ENCODE data around the gene TBC1D3B.
"Not testable (repeated sequence)": the region's sequence is repeated elsewhere in the genome, so short reads cannot be mapped to it uniquely, and the experiment has no call there.

Gene TBC1D3B

DNA sequence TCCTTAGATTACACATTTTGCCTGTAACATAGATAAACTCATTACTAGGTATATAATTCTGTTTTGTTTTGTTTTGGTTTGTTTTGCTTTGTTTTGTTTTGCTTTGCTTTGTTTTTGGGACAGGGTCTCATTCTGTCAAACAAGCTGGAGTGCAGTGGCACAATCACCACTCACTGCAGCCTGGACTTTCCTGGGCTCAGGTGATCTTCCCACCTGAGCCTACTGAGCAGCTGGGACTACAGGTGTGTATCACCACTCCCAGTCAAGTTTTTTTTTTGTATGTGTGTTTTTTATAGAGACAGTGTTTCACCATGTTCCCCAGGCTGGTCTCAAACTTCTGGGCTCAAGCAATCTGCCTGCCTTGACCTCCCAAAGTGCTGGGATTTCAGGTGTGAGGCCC lies 33.1 kb upstream of the TBC1D3B start:
- no peak overlapping the region for H3K27ac ChIP-seq (ENCODE audit: low read depth, low read length)
- H3K4me2 ChIP-seq (ENCODE audit: low read length): no peak overlapping the region
- DNase-seq: no peak
- H2BK12ac ChIP-seq (ENCODE audit: low read length): no peak overlapping the region
- no peak overlapping the region for H4K91ac ChIP-seq (ENCODE audit: low read depth, low read length)
- no peak overlapping the region for H4K12ac ChIP-seq (ENCODE audit: low read depth, low read length)
- H2AFZ ChIP-seq (ENCODE audit: insufficient read depth, low read length, poor library complexity): no peak overlapping the region
- H3K4ac ChIP-seq (ENCODE audit: low read depth, low read length): no peak overlapping the region
- no peak overlapping the region for H2BK120ac ChIP-seq (ENCODE audit: insufficient read depth, low read length, poor library complexity)
- no peaks in the 10 kb centered on the region for H3K36me3 ChIP-seq (ENCODE audit: control insufficient read depth in 1 of 2, insufficient read depth in 2 of 2, low read length in 2 of 2)
- H2BK5ac ChIP-seq (ENCODE audit: low read depth, low read length, poor library complexity): no peak overlapping the region
- no peak overlapping the region for H3K4me3 ChIP-seq (ENCODE audit: low read depth, low read length)
- H3K27me3 ChIP-seq (ENCODE audit: insufficient read depth, low read length): no peaks in the 10 kb centered on the region
- no peak overlapping the region for H4K8ac ChIP-seq (ENCODE audit: low read depth, low read length)
- H3K14ac ChIP-seq (ENCODE audit: low read length): no peak overlapping the region
- no peaks in the 10 kb centered on the region for H3K9me3 ChIP-seq (ENCODE audit: insufficient read depth, low read depth, low read length)
- no peak overlapping the region for H3K18ac ChIP-seq (ENCODE audit: low read length)
- H3K79me1 ChIP-seq (ENCODE audit: low read length): no peaks in the 10 kb centered on the region
- no peaks in the 10 kb centered on the region for H3K4me1 ChIP-seq (ENCODE audit: control insufficient read depth in 1 of 2, insufficient read depth in 2 of 2, low read length in 2 of 2)
- H3K9ac ChIP-seq (ENCODE audit: low read length): no peak overlapping the region
- H3K23ac ChIP-seq (ENCODE audit: low read length): no peak overlapping the region
- H3K79me2 ChIP-seq (ENCODE audit: control insufficient read depth, insufficient read depth, low read length, poor library complexity): no peaks in the 10 kb centered on the region
- no peak overlapping the region for H2AK5ac ChIP-seq (ENCODE audit: low read length)

DNA sequence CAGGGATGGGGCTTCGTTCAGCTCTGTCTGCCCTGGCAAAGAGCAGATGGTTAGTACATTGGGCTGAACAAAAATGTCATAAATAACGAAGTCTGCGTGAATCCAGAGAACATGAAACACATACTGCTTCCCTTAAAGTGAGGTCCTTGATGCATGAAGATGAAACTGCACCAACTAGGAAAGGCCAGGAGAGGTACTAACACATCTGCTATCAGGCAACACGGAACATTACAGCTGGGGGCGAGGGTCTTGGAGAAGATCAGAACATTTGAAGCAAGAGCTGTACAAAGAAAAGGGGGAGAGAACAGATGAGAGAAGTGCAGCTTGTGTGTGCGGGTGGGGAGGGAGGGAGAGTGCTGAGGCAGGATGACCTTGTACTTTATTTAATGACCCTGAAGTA lies 30.9 kb upstream of the TBC1D3B start:
- H3K27ac ChIP-seq (ENCODE audit: low read depth, low read length); H3K27me3 ChIP-seq (ENCODE audit: insufficient read depth, low read length); H3K18ac ChIP-seq (ENCODE audit: low read length); DNase-seq; H3K9me3 ChIP-seq (ENCODE audit: insufficient read depth, low read depth, low read length); H3K4me3 ChIP-seq (ENCODE audit: low read depth, low read length); H3K79me2 ChIP-seq (ENCODE audit: control insufficient read depth, insufficient read depth, low read length, poor library complexity); H3K36me3 ChIP-seq (ENCODE audit: control insufficient read depth in 1 of 2, insufficient read depth in 2 of 2, low read length in 2 of 2); H2AFZ ChIP-seq (ENCODE audit: insufficient read depth, low read length, poor library complexity); H3K79me1 ChIP-seq (ENCODE audit: low read length); H3K14ac ChIP-seq (ENCODE audit: low read length); H2BK12ac ChIP-seq (ENCODE audit: low read length); H2BK5ac ChIP-seq (ENCODE audit: low read depth, low read length, poor library complexity); H3K4me2 ChIP-seq (ENCODE audit: low read length); H3K4ac ChIP-seq (ENCODE audit: low read depth, low read length); H2AK5ac ChIP-seq (ENCODE audit: low read length); H2BK120ac ChIP-seq (ENCODE audit: insufficient read depth, low read length, poor library complexity); H4K91ac ChIP-seq (ENCODE audit: low read depth, low read length); H3K9ac ChIP-seq (ENCODE audit: low read length); H3K4me1 ChIP-seq (ENCODE audit: control insufficient read depth in 1 of 2, insufficient read depth in 2 of 2, low read length in 2 of 2); H4K8ac ChIP-seq (ENCODE audit: low read depth, low read length); H4K12ac ChIP-seq (ENCODE audit: low read depth, low read length); H3K23ac ChIP-seq (ENCODE audit: low read length): not testable (repeated sequence)
- no CpG with 5 or more reads among the region's 6 CpGs for WGBS (ENCODE audit: extremely low coverage, insufficient coverage, insufficient read length)

DNA sequence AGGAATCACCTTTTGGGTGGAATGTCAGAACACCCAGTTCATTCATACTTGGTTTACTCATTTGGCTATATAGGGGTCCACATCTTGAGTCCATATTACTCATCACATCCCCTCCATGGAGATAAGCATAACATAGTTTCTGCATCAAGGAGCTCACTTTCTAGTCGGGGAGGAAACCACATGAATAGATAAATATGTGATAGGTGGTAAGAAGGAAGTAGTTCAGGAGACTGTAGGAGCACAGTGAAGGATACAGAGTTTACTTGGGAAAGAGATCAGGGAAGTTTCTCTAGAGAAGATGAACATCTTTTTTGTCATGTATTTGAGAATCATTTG lies 30.0 kb upstream of the TBC1D3B start:
- DNase-seq; H3K27ac ChIP-seq (ENCODE audit: low read depth, low read length); H2BK12ac ChIP-seq (ENCODE audit: low read length); H3K36me3 ChIP-seq (ENCODE audit: control insufficient read depth in 1 of 2, insufficient read depth in 2 of 2, low read length in 2 of 2); H2AK5ac ChIP-seq (ENCODE audit: low read length); H4K91ac ChIP-seq (ENCODE audit: low read depth, low read length); H3K27me3 ChIP-seq (ENCODE audit: insufficient read depth, low read length); H3K79me1 ChIP-seq (ENCODE audit: low read length); H4K12ac ChIP-seq (ENCODE audit: low read depth, low read length); H2BK5ac ChIP-seq (ENCODE audit: low read depth, low read length, poor library complexity); H3K18ac ChIP-seq (ENCODE audit: low read length); H3K4me3 ChIP-seq (ENCODE audit: low read depth, low read length); H3K14ac ChIP-seq (ENCODE audit: low read length); H3K4me1 ChIP-seq (ENCODE audit: control insufficient read depth in 1 of 2, insufficient read depth in 2 of 2, low read length in 2 of 2); H2BK120ac ChIP-seq (ENCODE audit: insufficient read depth, low read length, poor library complexity); H3K9ac ChIP-seq (ENCODE audit: low read length); H3K79me2 ChIP-seq (ENCODE audit: control insufficient read depth, insufficient read depth, low read length, poor library complexity); H3K4ac ChIP-seq (ENCODE audit: low read depth, low read length); H3K23ac ChIP-seq (ENCODE audit: low read length); H2AFZ ChIP-seq (ENCODE audit: insufficient read depth, low read length, poor library complexity); H3K9me3 ChIP-seq (ENCODE audit: insufficient read depth, low read depth, low read length); H3K4me2 ChIP-seq (ENCODE audit: low read length); H4K8ac ChIP-seq (ENCODE audit: low read depth, low read length): not testable (repeated sequence)
- WGBS (ENCODE audit: extremely low coverage, insufficient coverage, insufficient read length): no CpG with 5 or more reads among the region's 1 CpG

GRCh38 chr17:36205637-36206485 lies 29.4 kb upstream of the TBC1D3B start:
- Histone ChIP-seq H3K9me3 (ENCODE audit: insufficient read depth, low read depth, low read length) (no peaks in the 10 kb centered on the region), H3K36me3 (ENCODE audit: control insufficient read depth in 1 of 2, insufficient read depth in 2 of 2, low read length in 2 of 2) (no peaks in the 10 kb centered on the region), H2BK5ac (ENCODE audit: low read depth, low read length, poor library complexity) (no peak overlapping the region), H3K18ac (ENCODE audit: low read length) (no peak overlapping the region), H3K79me1 (ENCODE audit: low read length) (no peaks in the 10 kb centered on the region), H2AK5ac (ENCODE audit: low read length) (no peak overlapping the region), H3K4ac (ENCODE audit: low read depth, low read length) (no peak overlapping the region), H3K79me2 (ENCODE audit: control insufficient read depth, insufficient read depth, low read length, poor library complexity) (no peaks in the 10 kb centered on the region), H2BK12ac (ENCODE audit: low read length) (no peak overlapping the region), H3K9ac (ENCODE audit: low read length) (no peak overlapping the region), H2BK120ac (ENCODE audit: insufficient read depth, low read length, poor library complexity) (no peak overlapping the region), H2AFZ (ENCODE audit: insufficient read depth, low read length, poor library complexity) (no peak overlapping the region), H3K4me1 (ENCODE audit: control insufficient read depth in 1 of 2, insufficient read depth in 2 of 2, low read length in 2 of 2) (peaks cover 0 to 2% of the 10 kb centered on the region in 2 experiments), H4K12ac (ENCODE audit: low read depth, low read length) (no peak overlapping the region), H3K23ac (ENCODE audit: low read length) (no peak overlapping the region), H3K27me3 (ENCODE audit: insufficient read depth, low read length) (no peaks in the 10 kb centered on the region), H4K8ac (ENCODE audit: low read depth, low read length) (no peak overlapping the region), H3K4me3 (ENCODE audit: low read depth, low read length) (no peak overlapping the region), H3K14ac (ENCODE audit: low read length) (no peak overlapping the region), H3K27ac (ENCODE audit: low read depth, low read length) (no peak overlapping the region), H3K4me2 (ENCODE audit: low read length) (no peak overlapping the region), H4K91ac (ENCODE audit: low read depth, low read length) (no peak overlapping the region)
- no CpG with 5 or more reads among the region's 4 CpGs for WGBS (ENCODE audit: extremely low coverage, insufficient coverage, insufficient read length)
- no peak for DNase-seq
